Loucy (cell line): Measurements from ENCODE around the gene ANKRD9.

ENCODE experiments used
- H2AFZ ChIP-seq: fragments of 200-600 bp; sonication (generic); 2 replicates; pipeline ENCODE4 v1.6.0; 2016; ENCODE audit warnings: antibody characterized with exemption, mild to moderate bottlenecking, low read length, moderate library complexity
- H3F3A ChIP-seq: fragments of 200-600 bp; 2 replicates; pipeline ENCODE4 v1.6.0; 2016; ENCODE audit warnings: antibody characterized with exemption, low read depth, mild to moderate bottlenecking
- H3K27me3 ChIP-seq: fragments of 200-600 bp; sonication (generic); 2 replicates; pipeline ENCODE4 v1.6.1; 2014; ENCODE audit warnings: low read length, mild to moderate bottlenecking; ENCODE audit not compliant: insufficient read depth, poor library complexity, severe bottlenecking
- H3K36me3 ChIP-seq: fragments of 200-600 bp; sonication (generic); 2 replicates; pipeline ENCODE4 v1.6.1; 2016; ENCODE audit warnings: low read length; ENCODE audit not compliant: insufficient read depth
- H3K4me1 ChIP-seq: fragments of 200-600 bp; sonication (generic); 2 replicates; pipeline ENCODE4 v1.5.1; 2014; ENCODE audit warnings: low read length, mild to moderate bottlenecking; ENCODE audit not compliant: insufficient read depth, poor library complexity, severe bottlenecking
- H3K4me2 ChIP-seq: fragments of 200-600 bp; sonication (generic); 2 replicates; pipeline ENCODE4 v1.6.0; 2014; ENCODE audit warnings: antibody characterized with exemption, low read length, low read depth, mild to moderate bottlenecking; ENCODE audit not compliant: poor library complexity, severe bottlenecking
- H3K4me3 ChIP-seq: fragments of 200-600 bp; sonication (generic); 2 replicates; pipeline ENCODE4 v1.5.1; 2014; ENCODE audit warnings: low read length, mild to moderate bottlenecking, mixed read lengths; ENCODE audit not compliant: poor library complexity, severe bottlenecking
- H3K79me2 ChIP-seq: fragments of 200-600 bp; sonication (generic); 2 replicates; pipeline ENCODE4 v1.6.1; 2014; ENCODE audit warnings: low read length; ENCODE audit not compliant: insufficient read depth
- H3K9ac ChIP-seq: fragments of 200-600 bp; sonication (generic); 2 replicates; pipeline ENCODE4 v1.6.0; 2014; ENCODE audit warnings: mild to moderate bottlenecking, low read depth, low read length, moderate library complexity; ENCODE audit not compliant: poor library complexity, severe bottlenecking
- H3K9me2 ChIP-seq: fragments of 200-600 bp; sonication (generic); replicated peaks from 2 replicates; pipeline ENCODE4 v1.6.1; 2016; ENCODE audit warnings: low read depth, low read length, mixed read lengths
- H3K9me3 ChIP-seq: fragments of 200-600 bp; sonication (generic); 2 replicates; pipeline ENCODE4 v1.6.1; 2014; ENCODE audit warnings: mild to moderate bottlenecking, antibody characterized with exemption, low read length, low read depth; ENCODE audit not compliant: insufficient read depth
- H4K20me1 ChIP-seq: fragments of 200-600 bp; sonication (generic); 2 replicates; pipeline ENCODE4 v1.6.0; 2014; ENCODE audit warnings: antibody characterized with exemption, low read length, mild to moderate bottlenecking; ENCODE audit not compliant: insufficient read depth, poor library complexity, severe bottlenecking
- EZH2phosphoT487 ChIP-seq: fragments of 200-600 bp; IDR thresholded peaks from 2 replicates; pipeline ENCODE4 v1.6.1; 2018; ENCODE audit warnings: antibody characterized with exemption, mild to moderate bottlenecking, moderate library complexity, borderline replicate concordance
- TF ChIP-seq, protein P1 (sequence below): fragments of 200-600 bp; sonication (generic); conservative IDR thresholded peaks from 2 replicates; pipeline ENCODE4 v1.5.1; 2014; ENCODE audit warnings: mild to moderate bottlenecking, antibody characterized with exemption, low read length

The ANKRD9 gene

GRCh38 chr14:102472791-102473150 is 36.8 kb downstream of the ANKRD9 start:
- Histone ChIP-seq H4K20me1 (no peaks in the 10 kb centered on the region), H3K36me3 (no peaks in the 10 kb centered on the region), H3K9me2 (no peaks in the 10 kb centered on the region), H3K4me3 (no peak overlapping the region), H3K9ac (peak overlapping the region; percentile 1), H3K79me2 (no peaks in the 10 kb centered on the region), H2AFZ (no peak overlapping the region), H3K4me1 (peaks cover 12% of the 10 kb centered on the region), H3K9me3 (no peaks in the 10 kb centered on the region), H3F3A (no peaks in the 10 kb centered on the region), H3K27me3 (no peaks in the 10 kb centered on the region), H3K4me2 (peak overlapping the region; percentile 55)
- TF ChIP-seq EZH2phosphoT487, result no peak
- TF ChIP-seq, protein P1, sequence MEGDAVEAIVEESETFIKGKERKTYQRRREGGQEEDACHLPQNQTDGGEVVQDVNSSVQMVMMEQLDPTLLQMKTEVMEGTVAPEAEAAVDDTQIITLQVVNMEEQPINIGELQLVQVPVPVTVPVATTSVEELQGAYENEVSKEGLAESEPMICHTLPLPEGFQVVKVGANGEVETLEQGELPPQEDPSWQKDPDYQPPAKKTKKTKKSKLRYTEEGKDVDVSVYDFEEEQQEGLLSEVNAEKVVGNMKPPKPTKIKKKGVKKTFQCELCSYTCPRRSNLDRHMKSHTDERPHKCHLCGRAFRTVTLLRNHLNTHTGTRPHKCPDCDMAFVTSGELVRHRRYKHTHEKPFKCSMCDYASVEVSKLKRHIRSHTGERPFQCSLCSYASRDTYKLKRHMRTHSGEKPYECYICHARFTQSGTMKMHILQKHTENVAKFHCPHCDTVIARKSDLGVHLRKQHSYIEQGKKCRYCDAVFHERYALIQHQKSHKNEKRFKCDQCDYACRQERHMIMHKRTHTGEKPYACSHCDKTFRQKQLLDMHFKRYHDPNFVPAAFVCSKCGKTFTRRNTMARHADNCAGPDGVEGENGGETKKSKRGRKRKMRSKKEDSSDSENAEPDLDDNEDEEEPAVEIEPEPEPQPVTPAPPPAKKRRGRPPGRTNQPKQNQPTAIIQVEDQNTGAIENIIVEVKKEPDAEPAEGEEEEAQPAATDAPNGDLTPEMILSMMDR, result no peak

GRCh38 chr14:102471921-102472790 is 37.4 kb downstream of the ANKRD9 start:
- H3K27me3 ChIP-seq, result no peaks in the 10 kb centered on the region
- H3F3A ChIP-seq, result no peaks in the 10 kb centered on the region
- no peaks in the 10 kb centered on the region for H3K36me3 ChIP-seq
- H3K9me3 ChIP-seq, result no peaks in the 10 kb centered on the region
- peak overlapping the region; percentile 55 for H3K4me2 ChIP-seq
- no peaks in the 10 kb centered on the region for H3K79me2 ChIP-seq
- H2AFZ ChIP-seq, result peak overlapping the region; percentile 50
- no peaks in the 10 kb centered on the region for H4K20me1 ChIP-seq
- TF ChIP-seq EZH2phosphoT487, result no peak
- TF ChIP-seq, protein P1, result no peak
- H3K9ac ChIP-seq, result peak overlapping the region; percentile 1
- no peaks in the 10 kb centered on the region for H3K9me2 ChIP-seq
- peak overlapping the region; percentile 5 for H3K4me3 ChIP-seq
- peaks cover 12% of the 10 kb centered on the region for H3K4me1 ChIP-seq

- no peaks in the 10 kb centered on the region for H4K20me1 ChIP-seq
- no peak overlapping the region for H3K4me2 ChIP-seq
- no peak overlapping the region for H3K9ac ChIP-seq
- H2AFZ ChIP-seq, result no peak overlapping the region
- no peak overlapping the region for H3K4me3 ChIP-seq
- H3K9me2 ChIP-seq, result no peaks in the 10 kb centered on the region
- peaks cover 12% of the 10 kb centered on the region for H3K4me1 ChIP-seq
- no peaks in the 10 kb centered on the region for H3K27me3 ChIP-seq
- no peaks in the 10 kb centered on the region for H3K36me3 ChIP-seq
- no peaks in the 10 kb centered on the region for H3K9me3 ChIP-seq
- H3K79me2 ChIP-seq, result no peaks in the 10 kb centered on the region
- H3F3A ChIP-seq, result no peaks in the 10 kb centered on the region
- TF ChIP-seq, protein P1, result no peak
- no peak for TF ChIP-seq EZH2phosphoT487
These were observed 40.3 kb downstream of the ANKRD9 start for GRCh38 chr14:102469261-102469660.
